GM10248 (cell line): ENCODE measurements around the gene GDPD3.
"Not testable (repeated sequence)": the region's sequence is repeated elsewhere in the genome, so short reads cannot be mapped to it uniquely, and the experiment has no call there.

ENCODE experiments used
- CTCF ChIA-PET: fragments of 300-600 bp; sonication (Branson Sonifier 250); formaldehyde crosslinking; extraction: SDS; loops from one replicate; lab custom pipeline; 2021; ENCODE audit warnings: antibody characterized with exemption; lab: Yijun Ruan, JAX
- POLR2A ChIA-PET: fragments of 350-650 bp; sonication (Branson Sonifier 250); formaldehyde crosslinking; extraction: SDS; loops from one replicate; lab custom pipeline; 2020; ENCODE audit warnings: antibody characterized with exemption; lab: Yijun Ruan, JAX
- DNase-seq: peaks from one replicate; pipeline ENCODE4 v3.0.0; 2012; ENCODE audit errors: extremely low spot score
- TF ChIP-seq, protein P1 (sequence below): IDR thresholded peaks from 2 replicates; pipeline ENCODE4 v1.5.1; 2012; ENCODE audit warnings: mild to moderate bottlenecking, low read depth; ENCODE audit errors: extremely low read depth, missing control alignments, control extremely low read depth

Gene GDPD3

DNA sequence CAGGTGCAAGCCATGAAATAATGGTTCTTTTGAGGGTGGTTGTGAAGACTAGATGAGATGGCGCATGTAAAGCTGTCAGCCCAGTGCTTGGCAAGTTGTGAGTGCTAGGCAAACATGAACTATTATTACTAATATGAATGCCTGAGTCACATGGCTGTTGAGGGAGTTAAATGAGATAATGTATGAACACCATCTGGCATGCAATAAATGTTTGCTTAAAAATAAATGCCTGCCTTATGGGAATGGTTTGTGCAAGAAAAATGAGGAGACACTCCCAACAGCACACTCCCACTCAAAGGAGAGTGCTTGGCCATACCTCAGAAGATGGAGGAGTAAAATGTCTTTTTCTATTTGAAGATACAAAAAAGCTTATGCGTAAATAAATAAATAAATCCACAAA lies 6.1 kb upstream of the GDPD3 start:
- ChIA-PET CTCF (interaction anchor here (1.4 to 3.8 kb wide), 3 partner anchors 14 to 298 kb away, joined by 3 to 18 read pairs (median 3); partner anchors contain the start of gene TBX6), POLR2A (no interaction called here)
- DNase-seq, result no peak
- TF ChIP-seq, protein P1, sequence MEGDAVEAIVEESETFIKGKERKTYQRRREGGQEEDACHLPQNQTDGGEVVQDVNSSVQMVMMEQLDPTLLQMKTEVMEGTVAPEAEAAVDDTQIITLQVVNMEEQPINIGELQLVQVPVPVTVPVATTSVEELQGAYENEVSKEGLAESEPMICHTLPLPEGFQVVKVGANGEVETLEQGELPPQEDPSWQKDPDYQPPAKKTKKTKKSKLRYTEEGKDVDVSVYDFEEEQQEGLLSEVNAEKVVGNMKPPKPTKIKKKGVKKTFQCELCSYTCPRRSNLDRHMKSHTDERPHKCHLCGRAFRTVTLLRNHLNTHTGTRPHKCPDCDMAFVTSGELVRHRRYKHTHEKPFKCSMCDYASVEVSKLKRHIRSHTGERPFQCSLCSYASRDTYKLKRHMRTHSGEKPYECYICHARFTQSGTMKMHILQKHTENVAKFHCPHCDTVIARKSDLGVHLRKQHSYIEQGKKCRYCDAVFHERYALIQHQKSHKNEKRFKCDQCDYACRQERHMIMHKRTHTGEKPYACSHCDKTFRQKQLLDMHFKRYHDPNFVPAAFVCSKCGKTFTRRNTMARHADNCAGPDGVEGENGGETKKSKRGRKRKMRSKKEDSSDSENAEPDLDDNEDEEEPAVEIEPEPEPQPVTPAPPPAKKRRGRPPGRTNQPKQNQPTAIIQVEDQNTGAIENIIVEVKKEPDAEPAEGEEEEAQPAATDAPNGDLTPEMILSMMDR, result no peak

DNA sequence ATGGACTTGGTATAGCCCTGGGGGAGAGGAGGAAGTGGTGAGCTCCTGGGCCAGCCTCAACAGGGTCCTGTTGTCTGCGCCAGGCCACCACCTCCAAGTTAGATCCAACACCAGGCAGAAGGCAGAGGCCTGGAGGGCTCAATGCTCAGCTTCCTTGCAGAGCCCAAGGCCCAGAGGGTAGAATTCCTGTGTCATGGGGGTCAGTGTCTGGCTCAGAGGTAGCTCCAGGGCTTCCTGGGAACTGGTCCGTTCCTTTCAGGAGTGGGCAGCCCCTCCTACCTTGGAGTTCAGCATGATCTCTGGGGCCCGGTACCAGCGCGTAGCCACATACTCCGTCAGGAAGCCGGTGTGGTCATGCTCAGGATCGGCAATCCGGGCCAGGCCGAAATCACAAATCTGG lies 4.4 kb upstream of the GDPD3 start:
- CTCF ChIA-PET, result interaction anchor here (0.7 to 1.6 kb wide), 4 partner anchors 15 to 312 kb away, joined by 3 to 5 read pairs (median 3); partner anchors contain the start of gene DCTPP1
- POLR2A ChIA-PET, result no interaction called here

DNA sequence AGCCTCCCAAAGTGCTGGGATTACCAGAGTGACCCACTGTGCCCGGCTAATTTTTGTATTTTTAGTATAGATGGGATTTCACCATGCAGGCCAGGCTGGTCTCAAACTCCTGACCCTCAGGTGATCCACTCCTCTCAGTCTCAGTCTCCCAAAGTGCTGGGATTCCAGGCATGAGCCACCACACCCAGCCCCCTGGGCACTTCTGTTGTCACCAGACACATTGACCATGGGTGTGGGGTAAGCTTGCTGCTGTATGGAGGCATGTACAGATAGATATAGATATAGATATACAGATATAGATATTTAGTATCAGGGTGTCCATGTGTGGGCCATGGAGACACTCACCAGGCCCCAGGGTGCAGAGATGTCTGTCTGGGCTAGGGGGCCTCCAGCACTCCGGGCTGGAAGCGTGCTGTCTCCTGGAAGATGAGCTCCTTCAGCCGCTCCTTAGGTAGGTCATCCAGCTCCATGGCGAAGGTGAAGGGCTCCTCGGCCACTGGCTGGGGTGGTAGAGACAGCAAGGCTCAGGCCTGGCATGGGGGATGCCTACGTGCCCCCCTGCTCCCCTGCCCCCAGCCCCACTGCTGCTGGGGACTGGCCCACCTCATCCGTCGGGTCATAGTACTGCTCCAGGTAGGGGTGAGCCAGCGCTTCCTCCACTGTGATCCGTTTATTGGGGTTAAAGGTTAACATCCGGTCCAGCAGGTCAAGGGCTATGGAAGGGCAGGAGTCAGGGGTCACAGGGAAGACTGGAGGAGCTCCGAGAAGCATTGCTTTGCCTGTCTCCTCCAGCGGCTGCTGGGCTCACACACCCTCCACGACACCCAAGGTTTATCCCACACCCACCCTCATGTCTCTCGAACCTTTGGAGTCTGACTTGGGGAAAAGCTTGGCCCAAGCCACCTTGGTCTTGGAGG lies 3.2 kb upstream of the GDPD3 start:
- POLR2A ChIA-PET, result no interaction called here
- CTCF ChIA-PET, result interaction anchor here (1.5 to 1.6 kb wide), 2 partner anchors 10 to 24 kb away, joined by 5 to 6 read pairs; no protein-coding TSS in a partner anchor
- TF ChIP-seq, protein P1, result no peak
- no peak for DNase-seq

More for the DNA sequence above, 4.4 kb upstream of the GDPD3 start:
- DNase-seq, result no peak
- TF ChIP-seq, protein P1, result no peak

DNA sequence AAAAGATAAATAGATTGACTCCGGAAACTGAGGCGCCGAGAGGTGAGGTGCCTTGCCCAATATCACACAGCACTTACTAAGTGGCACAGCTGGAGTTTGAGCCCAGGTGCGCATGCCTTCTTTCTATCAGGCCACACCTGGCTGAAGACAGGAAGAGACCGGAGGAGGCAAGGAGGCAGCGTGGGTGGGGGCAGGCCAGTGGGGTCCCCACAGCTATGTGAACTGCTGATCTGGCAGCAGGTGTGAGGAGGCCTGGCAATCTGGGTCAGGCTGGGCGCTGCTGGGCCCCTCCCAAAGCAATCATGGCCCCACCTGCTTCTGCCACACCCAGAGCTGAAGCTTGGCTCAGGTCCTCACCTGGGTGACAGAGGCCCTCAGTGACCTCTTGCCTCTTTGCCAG lies 1.9 kb upstream of the GDPD3 start:
- DNase-seq, result no peak
- ChIA-PET POLR2A (no interaction called here), CTCF (interaction anchor here (1.0 to 2.0 kb wide), 2 partner anchors 24 to 68 kb away, joined by 3 to 7 read pairs; partner anchors contain the start of gene CORO1A)
- TF ChIP-seq, protein P1, result no peak

DNA sequence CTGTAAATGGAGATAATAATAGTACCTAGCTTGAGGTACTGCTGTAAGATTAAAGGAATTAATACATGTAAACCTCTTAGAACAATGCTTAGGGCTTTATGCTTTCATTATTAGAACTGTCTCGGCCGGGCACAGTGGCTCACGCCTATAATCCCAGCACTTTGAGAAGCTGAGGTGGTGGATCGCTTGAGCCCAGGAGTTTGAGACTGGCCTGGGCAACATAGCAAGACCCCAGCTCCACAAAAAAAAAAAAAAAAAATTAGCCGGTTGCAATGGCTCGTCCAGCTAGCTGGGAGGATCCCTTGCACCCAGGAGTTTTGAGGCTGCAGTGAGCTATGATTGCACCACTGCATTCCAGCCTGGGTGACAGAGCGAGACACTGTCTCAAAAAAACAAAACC lies 1.5 kb upstream of the GDPD3 start:
- POLR2A ChIA-PET, DNase-seq: not testable (repeated sequence)
- CTCF ChIA-PET, result interaction anchor here (1.0 to 4.3 kb wide), 3 partner anchors 12 to 69 kb away, joined by 3 to 26 read pairs (median 7); partner anchors contain the start of gene CORO1A

DNA sequence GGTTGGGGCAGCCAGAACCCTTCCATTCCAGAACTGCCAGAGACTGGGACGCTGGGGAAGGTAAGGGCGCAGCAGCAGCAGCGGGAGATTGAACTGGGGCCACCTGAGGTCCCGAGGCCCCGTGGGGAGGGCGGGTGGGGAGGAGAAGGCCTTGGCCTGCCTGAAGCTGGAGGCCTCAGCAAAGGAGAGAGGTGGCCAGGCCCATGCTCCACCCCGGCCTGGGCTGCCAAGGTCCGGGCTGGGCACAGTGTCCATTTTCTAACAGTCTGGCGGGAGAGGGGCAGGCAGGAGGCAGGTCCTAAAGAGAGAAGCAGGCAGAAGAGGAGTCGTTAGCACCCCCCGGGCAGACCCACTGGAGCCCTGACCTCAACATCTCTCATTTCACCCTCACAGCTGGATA lies 1.1 kb upstream of the GDPD3 start:
- POLR2A ChIA-PET, result no interaction called here
- CTCF ChIA-PET, result interaction anchor here (0.6 to 4.3 kb wide), 3 partner anchors 11 to 69 kb away, joined by 3 to 26 read pairs (median 7); partner anchors contain the start of gene CORO1A
- no peak for DNase-seq
- TF ChIP-seq, protein P1, result no peak
